OCI-LY7 (cell line): ENCODE data around the gene MAMDC2.

ENCODE experiments used
- EZH2phosphoT487 ChIP-seq: fragments of 200-600 bp; sonication (generic); IDR thresholded peaks from 2 replicates; pipeline ENCODE4 v1.6.1; 2018; ENCODE audit warnings: low read depth, borderline replicate concordance, mild to moderate bottlenecking, mixed run types, antibody characterized with exemption, low read length, moderate library complexity, mixed read lengths
- TF ChIP-seq, protein P1 (sequence below): fragments of 200-600 bp; sonication (generic); conservative IDR thresholded peaks from 2 replicates; pipeline ENCODE4 v1.5.1; 2014; ENCODE audit warnings: mild to moderate bottlenecking, antibody characterized with exemption, low read length, moderate library complexity, mixed read lengths

DNA sequence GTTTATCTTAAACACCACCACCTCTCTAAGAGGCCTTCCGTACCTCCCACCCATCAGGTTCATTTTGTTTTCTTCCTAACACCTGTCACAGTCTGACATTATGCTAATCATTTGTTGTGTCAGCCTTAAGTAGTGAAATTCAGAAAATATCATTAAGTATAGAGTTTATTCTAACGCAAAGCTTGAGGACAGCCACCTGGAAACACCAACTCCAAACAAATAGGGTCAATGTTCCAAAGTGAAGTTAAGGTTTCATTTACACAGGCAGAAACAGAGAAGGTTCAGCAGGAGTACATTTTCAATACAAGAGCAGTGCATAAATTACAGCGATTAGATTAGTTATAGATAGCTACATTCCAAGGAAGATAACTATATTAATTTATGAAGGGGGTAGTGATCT, 213.9 kb downstream of the MAMDC2 start:
- TF ChIP-seq, protein P1, sequence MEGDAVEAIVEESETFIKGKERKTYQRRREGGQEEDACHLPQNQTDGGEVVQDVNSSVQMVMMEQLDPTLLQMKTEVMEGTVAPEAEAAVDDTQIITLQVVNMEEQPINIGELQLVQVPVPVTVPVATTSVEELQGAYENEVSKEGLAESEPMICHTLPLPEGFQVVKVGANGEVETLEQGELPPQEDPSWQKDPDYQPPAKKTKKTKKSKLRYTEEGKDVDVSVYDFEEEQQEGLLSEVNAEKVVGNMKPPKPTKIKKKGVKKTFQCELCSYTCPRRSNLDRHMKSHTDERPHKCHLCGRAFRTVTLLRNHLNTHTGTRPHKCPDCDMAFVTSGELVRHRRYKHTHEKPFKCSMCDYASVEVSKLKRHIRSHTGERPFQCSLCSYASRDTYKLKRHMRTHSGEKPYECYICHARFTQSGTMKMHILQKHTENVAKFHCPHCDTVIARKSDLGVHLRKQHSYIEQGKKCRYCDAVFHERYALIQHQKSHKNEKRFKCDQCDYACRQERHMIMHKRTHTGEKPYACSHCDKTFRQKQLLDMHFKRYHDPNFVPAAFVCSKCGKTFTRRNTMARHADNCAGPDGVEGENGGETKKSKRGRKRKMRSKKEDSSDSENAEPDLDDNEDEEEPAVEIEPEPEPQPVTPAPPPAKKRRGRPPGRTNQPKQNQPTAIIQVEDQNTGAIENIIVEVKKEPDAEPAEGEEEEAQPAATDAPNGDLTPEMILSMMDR = no peak
- TF ChIP-seq EZH2phosphoT487 = no peak
